Choroid plexus epithelial cell (primary cell): ENCODE results near the gene RNF157.

Experiments used
- DNase-seq: peaks from one replicate; pipeline ENCODE4 v3.0.0-alpha.2; 2010; ENCODE audit warnings: low read depth
- H3K4me3 ChIP-seq: 2 replicates; pipeline ENCODE4 v1.5.1; 2011; ENCODE audit warnings: low read depth, mild to moderate bottlenecking, control low read depth, low read length, moderate library complexity
- CTCF ChIP-seq: conservative IDR thresholded peaks from 2 replicates; pipeline ENCODE4 v1.5.1; 2011; ENCODE audit warnings: low read depth, mild to moderate bottlenecking, control low read depth, inconsistent platforms, low read length, moderate library complexity

The RNF157 gene

GRCh38 chr17:76145231-76146052 lies 94.9 kb downstream of the RNF157 start:
- DNase-seq = no peak
- H3K4me3 ChIP-seq = no peak overlapping the region

GRCh38 chr17:76142585-76143041 lies 97.7 kb downstream of the RNF157 start:
- no peak for DNase-seq
- no peak overlapping the region for H3K4me3 ChIP-seq
- TF ChIP-seq CTCF = no peak

More at GRCh38 chr17:76145231-76146052, 94.9 kb downstream of the RNF157 start:
- TF ChIP-seq CTCF = no peak

- TF ChIP-seq CTCF = no peak
These were observed 98.2 kb downstream of the RNF157 start for GRCh38 chr17:76142039-76142584.

GRCh38 chr17:76141212-76142038 lies 98.9 kb downstream of the RNF157 start, which contains the start of gene FOXJ1:
FOXJ1 (minus strand) TSS chr17:76141245; CDS start chr17:76140395, 850 bp downstream.
- no peak for TF ChIP-seq CTCF
- DNase-seq = peak; percentile 81
- peak within 1 kb of the TSS; percentile 59 for H3K4me3 ChIP-seq

More at GRCh38 chr17:76142039-76142584, 98.2 kb downstream of the RNF157 start:
- no peak for DNase-seq
- H3K4me3 ChIP-seq = no peak overlapping the region

- TF ChIP-seq CTCF = no peak
- no peak for DNase-seq
- H3K4me3 ChIP-seq = peak overlapping the region; percentile 59
These were observed 99.6 kb downstream of the RNF157 start for GRCh38 chr17:76140661-76141211.

- no peak overlapping the region for H3K4me3 ChIP-seq
- no peak for DNase-seq
These were observed 100.3 kb downstream of the RNF157 start for GRCh38 chr17:76139801-76140660.

More at GRCh38 chr17:76139801-76140660, 100.3 kb downstream of the RNF157 start:
- no peak for TF ChIP-seq CTCF
